Activated CD4-positive, alpha-beta T cell treated with anti-CD3 and anti-CD28 coated beads for 36 hours (primary cell): ENCODE data around the gene CAPZA1. TPM values are rescaled to one million over a fixed set of nuclear protein-coding genes. Genes with fewer than 3 reads are reported as not detected.

Experiments used
- ATAC-seq: fragments of 200-7000 bp; cut with Tn5 transposase; one replicate; pipeline ENCODE4 v1.10.0; 2021; ENCODE audit warnings: mild to moderate bottlenecking, moderate library complexity
- CTCF ChIA-PET: fragments of 350-600 bp; sonication (Branson Sonifier 250); formaldehyde crosslinking; loops from one replicate; lab custom pipeline; 2021; ENCODE audit warnings: antibody characterized with exemption; lab: Charles Lee
- POLR2A ChIA-PET: fragments of 350-600 bp; sonication (Branson Sonifier 250); formaldehyde crosslinking; loops from one replicate; lab custom pipeline; 2021; ENCODE audit warnings: antibody characterized with exemption, inconsistent platforms; lab: Charles Lee
- DNase-seq: peaks from one replicate; pipeline ENCODE4 v3.0.0-alpha.2; 2020
- H3K27ac Mint-ChIP-seq: one replicate; pipeline ENCODE4 v1.8.0; 2021; ENCODE audit warnings: mixed read lengths
- H3K27me3 Mint-ChIP-seq: one replicate; pipeline ENCODE4 v1.8.0; 2021; ENCODE audit warnings: mixed read lengths
- H3K36me3 Mint-ChIP-seq: one replicate; pipeline ENCODE4 v1.8.0; 2021; ENCODE audit warnings: low read depth, mixed read lengths
- H3K4me1 Mint-ChIP-seq: one replicate; pipeline ENCODE4 v1.8.0; 2021; ENCODE audit warnings: mixed read lengths
- H3K4me3 Mint-ChIP-seq: one replicate; pipeline ENCODE4 v1.8.0; 2021; ENCODE audit warnings: mild to moderate bottlenecking, moderate library complexity, mixed read lengths
- H3K9me3 Mint-ChIP-seq: one replicate; pipeline ENCODE4 v1.8.0; 2021; ENCODE audit warnings: low read depth, mixed read lengths
- intact Hi-C, 2 experiments: fragments of 100-400 bp; cut with DNase I in 1 of 2; cut with micrococcal nuclease in 1 of 2; formaldehyde crosslinking; loops; one replicate each; pipeline versions ENCODE4 v1.14.2 to v1.15.1; 2022 to 2024; cut with DNase I, micrococcal nuclease
- total RNA-seq, 2 experiments: library from RNA; stranded (reverse); gene quantifications; one replicate each; pipeline ENCODE4 v1.2.3, GENCODE V29; 2021

The CAPZA1 gene
- total RNA-seq = 100 to 1,000 TPM; 251 to 302 TPM

- ChIA-PET CTCF (interaction anchor here (1.0 to 1.9 kb wide), 2 partner anchors 10 to 89 kb away, joined by 4 to 5 read pairs; no protein-coding TSS in a partner anchor), POLR2A (no interaction called here)
- Mint-ChIP-seq H3K9me3 (no peaks in the 10 kb centered on the region), H3K36me3 (peaks cover 39% of the 10 kb centered on the region), H3K27ac (peak within 1 kb of the TSS; percentile 100), H3K4me1 (peaks cover 34% of the 10 kb centered on the region), H3K4me3 (peak within 1 kb of the TSS; percentile 99), H3K27me3 (no peaks in the 10 kb centered on the region)
- DNase-seq (peak; percentile 95), ATAC-seq (peak; percentile 85)
- intact Hi-C loops = loop anchor here (1.0 to 10.0 kb wide), 19 partner anchors 17 to 1947 kb away; partner anchors contain the start of genes MOV10 (in 2 of the 2), ATP5PB (in 1 of the 2), CD53 (in 1 of the 2) and CEPT1 (in 1 of the 2)
Measured at GRCh38 chr1:112619518-112620376, at the start of gene CAPZA1. TSS of gene CAPZA1 (plus strand) at chr1:112619832. CDS start at chr1:112619845, 13 bp downstream.

GRCh38 chr1:112575154-112575804 is 44.4 kb upstream of the CAPZA1 start:
- no peak overlapping the region for H3K27ac Mint-ChIP-seq
- no peaks in the 10 kb centered on the region for H3K4me1 Mint-ChIP-seq
- ATAC-seq (no peak), DNase-seq (no peak)
- H3K9me3 Mint-ChIP-seq = no peaks in the 10 kb centered on the region
- H3K36me3 Mint-ChIP-seq = peaks cover 29% of the 10 kb centered on the region
- no peak overlapping the region for H3K4me3 Mint-ChIP-seq
- ChIA-PET POLR2A (no interaction called here), CTCF (interaction anchor here (1.8 kb wide), 1 partner anchor 206 kb away, joined by 6 read pairs; no protein-coding TSS in a partner anchor)
- intact Hi-C loops = no loop called here
- H3K27me3 Mint-ChIP-seq = no peaks in the 10 kb centered on the region

GRCh38 chr1:112576240-112576639 is 43.4 kb upstream of the CAPZA1 start:
- no peaks in the 10 kb centered on the region for H3K27me3 Mint-ChIP-seq

GRCh38 chr1:112579801-112580510 is 39.7 kb upstream of the CAPZA1 start:
- ATAC-seq (no peak), DNase-seq (no peak)
- ChIA-PET CTCF (interaction anchor here (0.6 to 1.4 kb wide), 2 partner anchors 45 to 214 kb away, joined by 3 read pairs; no protein-coding TSS in a partner anchor), POLR2A (interaction anchor here (0.6 kb wide), 1 partner anchor 40 kb away, joined by 3 read pairs; no protein-coding TSS in a partner anchor)
- H3K4me3 Mint-ChIP-seq = no peak overlapping the region
- no peaks in the 10 kb centered on the region for H3K9me3 Mint-ChIP-seq
- no peaks in the 10 kb centered on the region for H3K4me1 Mint-ChIP-seq
- peaks cover 18% of the 10 kb centered on the region for H3K36me3 Mint-ChIP-seq
- intact Hi-C loops = no loop called here
- H3K27me3 Mint-ChIP-seq = no peaks in the 10 kb centered on the region
- no peak overlapping the region for H3K27ac Mint-ChIP-seq

More at GRCh38 chr1:112576240-112576639, 43.4 kb upstream of the CAPZA1 start:
- Mint-ChIP-seq H3K9me3 (no peaks in the 10 kb centered on the region), H3K4me1 (no peaks in the 10 kb centered on the region), H3K4me3 (no peak overlapping the region), H3K27ac (no peak overlapping the region), H3K36me3 (peaks cover 29% of the 10 kb centered on the region)
- ChIA-PET CTCF (interaction anchor here (1.8 kb wide), 1 partner anchor 207 kb away, joined by 6 read pairs; no protein-coding TSS in a partner anchor), POLR2A (no interaction called here)
- ATAC-seq (no peak), DNase-seq (no peak)
- intact Hi-C loops = no loop called here

- Mint-ChIP-seq H3K27ac (no peak overlapping the region), H3K4me1 (no peaks in the 10 kb centered on the region), H3K9me3 (no peaks in the 10 kb centered on the region), H3K36me3 (peaks cover 3% of the 10 kb centered on the region), H3K4me3 (no peak overlapping the region), H3K27me3 (no peaks in the 10 kb centered on the region)
- ChIA-PET CTCF (interaction anchor here (0.6 kb wide), 1 partner anchor 190 kb away, joined by 3 read pairs; no protein-coding TSS in a partner anchor), POLR2A (no interaction called here)
- intact Hi-C loops = no loop called here
- ATAC-seq = no peak
- no peak for DNase-seq
Measured at GRCh38 chr1:112581586-112582192, 37.9 kb upstream of the CAPZA1 start.

- Mint-ChIP-seq H3K36me3 (peaks cover 2% of the 10 kb centered on the region), H3K4me3 (no peak overlapping the region), H3K27ac (no peak overlapping the region), H3K9me3 (no peaks in the 10 kb centered on the region), H3K27me3 (no peaks in the 10 kb centered on the region), H3K4me1 (no peaks in the 10 kb centered on the region)
- ATAC-seq (no peak), DNase-seq (no peak)
- CTCF ChIA-PET = no interaction called here
- intact Hi-C loops = no loop called here
- POLR2A ChIA-PET = no interaction called here
Measured at GRCh38 chr1:112583366-112583765, 36.3 kb upstream of the CAPZA1 start.

GRCh38 chr1:112589766-112590165 is 29.9 kb upstream of the CAPZA1 start:
- no peaks in the 10 kb centered on the region for H3K27me3 Mint-ChIP-seq
- no peak overlapping the region for H3K27ac Mint-ChIP-seq
- H3K9me3 Mint-ChIP-seq = peaks cover 3% of the 10 kb centered on the region
- ATAC-seq (no peak), DNase-seq (no peak)
- no peaks in the 10 kb centered on the region for H3K4me1 Mint-ChIP-seq
- CTCF ChIA-PET = interaction anchor here (0.5 to 0.9 kb wide), 2 partner anchors 17 to 24 kb away, joined by 3 read pairs; no protein-coding TSS in a partner anchor
- peaks cover 22% of the 10 kb centered on the region for H3K36me3 Mint-ChIP-seq
- H3K4me3 Mint-ChIP-seq = no peak overlapping the region
- POLR2A ChIA-PET = no interaction called here
- intact Hi-C loops = no loop called here

GRCh38 chr1:112594208-112594876 is 25.3 kb upstream of the CAPZA1 start:
- Mint-ChIP-seq H3K9me3 (peaks cover 3% of the 10 kb centered on the region), H3K4me3 (no peak overlapping the region), H3K4me1 (no peaks in the 10 kb centered on the region), H3K27ac (no peak overlapping the region), H3K36me3 (peaks cover 21% of the 10 kb centered on the region), H3K27me3 (no peaks in the 10 kb centered on the region)
- POLR2A ChIA-PET = no interaction called here
- DNase-seq = no peak
- CTCF ChIA-PET = interaction anchor here (1.3 kb wide), 1 partner anchor 94 kb away, joined by 5 read pairs; no protein-coding TSS in a partner anchor
- no peak for ATAC-seq
- intact Hi-C loops = no loop called here

- Mint-ChIP-seq H3K36me3 (peaks cover 13% of the 10 kb centered on the region), H3K4me3 (no peak overlapping the region), H3K4me1 (no peaks in the 10 kb centered on the region), H3K9me3 (no peaks in the 10 kb centered on the region), H3K27me3 (no peaks in the 10 kb centered on the region), H3K27ac (no peak overlapping the region)
- intact Hi-C loops = no loop called here
- ATAC-seq = no peak
- DNase-seq = no peak
- POLR2A ChIA-PET = no interaction called here
- CTCF ChIA-PET = no interaction called here
Measured at GRCh38 chr1:112599477-112599876, 20.2 kb upstream of the CAPZA1 start.

- no peak overlapping the region for H3K4me3 Mint-ChIP-seq
- no peaks in the 10 kb centered on the region for H3K27me3 Mint-ChIP-seq
- no peak overlapping the region for H3K27ac Mint-ChIP-seq
- intact Hi-C loops = no loop called here
- H3K9me3 Mint-ChIP-seq = no peaks in the 10 kb centered on the region
- ChIA-PET POLR2A (no interaction called here), CTCF (interaction anchor here (0.8 kb wide), 1 partner anchor 252 kb away, joined by 3 read pairs; no protein-coding TSS in a partner anchor)
- DNase-seq (no peak), ATAC-seq (no peak)
- peaks cover 18% of the 10 kb centered on the region for H3K36me3 Mint-ChIP-seq
- H3K4me1 Mint-ChIP-seq = peaks cover 8% of the 10 kb centered on the region
Measured at GRCh38 chr1:112603012-112603411, 16.6 kb upstream of the CAPZA1 start.
